Upper lobe of left lung (tissue), 4 donors: ENCODE results near the gene SPATA31D1.

Experiments used
- CTCF ChIP-seq, 6 experiments: fragments of 450-650 bp in 4 of 6; fragments of 200-600 bp in 2 of 6; sonication (generic) in 2 of 6; IDR thresholded peaks; one replicate each; pipeline ENCODE4 v1.5.1; 2016 to 2019; ENCODE audit warnings: antibody characterized with exemption in 6 of 6
- POLR2A ChIP-seq, 4 donors: fragments of 450-650 bp; IDR thresholded peaks; one replicate each; pipeline ENCODE4 v1.5.1; 2016 to 2017; ENCODE audit warnings: antibody characterized with exemption in 4 of 4, mild to moderate bottlenecking in 2 of 4

- TF ChIP-seq CTCF (IDR thresholded peaks at IDR 0.05), result no peak
- TF ChIP-seq POLR2A (IDR thresholded peaks at IDR 0.05), result no peak
These were observed 32.6 kb downstream of the SPATA31D1 start for GRCh38 chr9:82021198-82021597.
